Muscle of leg (tissue), 11 donors: Measurements from ENCODE around the gene FGD5. TPM values are rescaled to one million over a fixed set of nuclear protein-coding genes. Genes with fewer than 3 reads are reported as not detected.

Experiments
- DNase-seq: peaks from one replicate; pipeline ENCODE4 v3.0.0; 2013
- H3K27ac ChIP-seq: one replicate; pipeline ENCODE4 v1.5.1; 2013; ENCODE audit warnings: mild to moderate bottlenecking, low read length, control low read depth
- H3K27me3 ChIP-seq: one replicate; pipeline ENCODE4 v1.6.1; 2013; ENCODE audit warnings: low read length; ENCODE audit not compliant: control insufficient read depth, insufficient read depth
- H3K36me3 ChIP-seq: one replicate; pipeline ENCODE4 v1.6.1; 2013; ENCODE audit warnings: low read length; ENCODE audit not compliant: control insufficient read depth, insufficient read depth
- H3K4me1 ChIP-seq: one replicate; pipeline ENCODE4 v1.6.1; 2013; ENCODE audit warnings: low read length; ENCODE audit not compliant: control insufficient read depth, insufficient read depth
- H3K4me3 ChIP-seq: one replicate; pipeline ENCODE4 v1.5.1; 2013; ENCODE audit warnings: low read length, control low read depth
- H3K9me3 ChIP-seq: replicated peaks from 2 replicates; pipeline ENCODE4 v1.6.1; 2013; ENCODE audit warnings: low read depth, low read length; ENCODE audit not compliant: control insufficient read depth
- WGBS: methylation state at CpG from one replicate; pipeline ENCODE4 v1.1.5; 2013; ENCODE audit warnings: missing lambda C conversion rate; ENCODE audit not compliant: insufficient coverage; 5-methylcytosine and 5-hydroxymethylcytosine counted together
- polyA plus RNA-seq, 8 donors: library from polyadenylated mRNA; unstranded; fragments of 120-200 nt; gene quantifications; one replicate each; pipeline versions ENCODE4 v1.2.1 to v1.2.3, GENCODE V29; 2013; ENCODE audit warnings: inconsistent platforms in 1 of 8, low replicate concordance in 1 of 8; ENCODE audit not compliant: insufficient read length in 8 of 8, insufficient read depth in 1 of 8
- total RNA-seq: library from RNA; stranded (reverse); fragments of 120-200 nt; gene quantifications from one replicate; pipeline ENCODE4 v1.2.4, GENCODE V29; 2013

FGD5 gene
- total and polyA plus RNA-seq, 9 donors = 14.1 to 26.4 (median 20.0) TPM

DNA sequence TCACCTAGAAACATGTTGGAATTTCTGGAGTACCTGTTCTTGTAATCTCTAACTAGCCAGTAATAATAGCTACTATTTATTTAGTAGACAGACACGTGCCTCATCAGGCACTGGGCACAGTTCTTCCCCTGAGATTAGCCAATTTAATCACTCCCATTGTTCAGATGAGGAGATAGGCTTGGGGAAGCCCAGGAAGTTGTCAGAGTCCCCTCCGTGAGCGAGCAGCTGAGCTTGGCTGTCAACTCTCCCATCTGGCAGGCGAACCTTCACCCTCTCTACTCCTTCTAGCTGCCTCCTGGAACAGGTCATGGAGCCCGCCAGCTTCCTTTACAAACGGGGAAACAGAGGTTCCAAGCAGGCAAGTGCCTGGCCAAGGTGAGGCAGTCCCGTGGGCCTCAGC, 31.1 kb upstream of the FGD5 start:
- WGBS = 38% methylated on average over 3 of the region's 7 CpGs
- Histone ChIP-seq H3K36me3 (no peaks in the 10 kb centered on the region), H3K4me3 (no peak overlapping the region), H3K27ac (no peak overlapping the region), H3K4me1 (peaks cover 6% of the 10 kb centered on the region), H3K27me3 (peaks cover 5% of the 10 kb centered on the region), H3K9me3 (no peaks in the 10 kb centered on the region)
- no peak for DNase-seq

DNA sequence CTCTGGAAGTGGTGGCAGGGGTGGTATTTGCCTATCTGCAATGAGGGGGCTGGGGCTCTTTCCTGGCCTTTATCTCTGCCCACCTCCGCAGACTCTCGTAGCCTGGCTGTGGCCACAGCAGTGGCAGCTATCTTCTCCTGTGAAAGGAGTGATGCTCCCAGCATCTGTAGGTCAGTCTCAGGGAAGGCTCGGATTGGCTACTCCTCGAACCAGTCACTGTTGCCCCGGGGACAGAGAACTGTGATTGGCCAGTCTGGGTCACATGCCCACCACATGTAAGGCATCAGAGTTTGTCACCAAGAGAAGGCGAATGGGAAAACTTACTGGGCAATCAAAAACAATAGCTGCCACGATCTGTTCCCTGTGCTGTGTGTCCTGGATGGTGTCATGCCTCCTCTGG, 30.1 kb upstream of the FGD5 start:
- no peak overlapping the region for H3K4me3 ChIP-seq
- peaks cover 15% of the 10 kb centered on the region for H3K4me1 ChIP-seq
- H3K36me3 ChIP-seq = no peaks in the 10 kb centered on the region
- H3K9me3 ChIP-seq = no peaks in the 10 kb centered on the region
- no peak for DNase-seq
- WGBS = 96% methylated on average over 6 of the region's 7 CpGs
- peaks cover 5% of the 10 kb centered on the region for H3K27me3 ChIP-seq
- no peak overlapping the region for H3K27ac ChIP-seq

DNA sequence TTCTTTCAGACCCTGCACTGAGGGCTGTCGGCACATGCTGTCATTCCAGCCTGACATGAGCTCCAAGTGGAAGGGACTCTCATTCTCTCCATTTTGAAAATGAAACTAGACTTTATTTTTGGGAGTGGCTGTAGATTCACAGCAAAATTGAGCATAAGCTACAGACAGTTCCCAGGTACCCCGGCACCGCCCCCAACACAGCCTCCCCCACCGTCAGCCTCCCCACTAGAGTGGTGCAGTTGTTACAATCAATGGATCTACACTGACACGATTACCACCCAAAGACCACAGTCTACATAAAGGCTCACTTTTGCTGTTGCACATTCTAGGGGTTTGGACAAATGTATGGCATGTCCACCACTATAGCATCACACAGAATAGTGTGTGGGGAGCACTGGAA, 29.5 kb upstream of the FGD5 start:
- WGBS = 100% methylated on average over 2 of the region's 5 CpGs
- H3K9me3 ChIP-seq = no peaks in the 10 kb centered on the region
- no peak overlapping the region for H3K4me3 ChIP-seq
- no peak overlapping the region for H3K27ac ChIP-seq
- no peak for DNase-seq
- no peaks in the 10 kb centered on the region for H3K36me3 ChIP-seq
- peaks cover 5% of the 10 kb centered on the region for H3K27me3 ChIP-seq
- H3K4me1 ChIP-seq = peaks cover 16% of the 10 kb centered on the region

DNA sequence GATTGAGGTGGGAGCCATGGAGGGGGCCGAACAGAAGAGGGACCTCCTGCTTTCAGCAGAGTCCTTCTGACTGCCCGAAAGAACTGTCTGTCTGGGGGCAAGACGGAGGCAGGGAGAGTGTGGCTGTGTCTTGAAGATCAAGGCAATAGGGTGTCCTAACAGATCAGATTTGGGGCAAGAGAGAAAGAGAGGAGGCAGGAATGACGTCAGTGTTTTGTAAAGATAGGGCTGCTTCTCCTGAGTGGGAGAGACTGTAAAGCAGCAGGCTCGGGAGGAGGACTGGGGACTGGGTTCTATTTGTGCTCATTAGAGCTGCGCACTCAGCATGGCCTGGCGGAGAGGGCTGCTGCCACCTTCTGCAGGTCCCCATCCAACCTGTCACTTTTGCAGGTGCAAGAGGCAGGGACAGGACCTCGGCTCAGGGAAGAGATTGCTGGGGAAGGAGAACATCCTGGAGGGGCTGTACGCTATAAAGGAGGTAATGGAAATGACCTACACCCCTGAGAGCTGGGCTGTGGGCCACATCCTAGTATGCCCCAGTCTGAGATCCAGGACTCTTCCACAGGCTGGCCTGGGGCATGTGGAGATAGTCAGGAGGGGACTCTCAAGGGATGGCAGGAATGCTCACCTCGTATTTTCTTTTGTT, 29.0 kb upstream of the FGD5 start:
- Histone ChIP-seq H3K9me3 (no peaks in the 10 kb centered on the region), H3K4me3 (no peak overlapping the region), H3K4me1 (peaks cover 14% of the 10 kb centered on the region), H3K27ac (no peak overlapping the region), H3K36me3 (no peaks in the 10 kb centered on the region), H3K27me3 (peaks cover 5% of the 10 kb centered on the region)
- DNase-seq = no peak
- WGBS = 68% methylated on average over 8 of the region's 10 CpGs

DNA sequence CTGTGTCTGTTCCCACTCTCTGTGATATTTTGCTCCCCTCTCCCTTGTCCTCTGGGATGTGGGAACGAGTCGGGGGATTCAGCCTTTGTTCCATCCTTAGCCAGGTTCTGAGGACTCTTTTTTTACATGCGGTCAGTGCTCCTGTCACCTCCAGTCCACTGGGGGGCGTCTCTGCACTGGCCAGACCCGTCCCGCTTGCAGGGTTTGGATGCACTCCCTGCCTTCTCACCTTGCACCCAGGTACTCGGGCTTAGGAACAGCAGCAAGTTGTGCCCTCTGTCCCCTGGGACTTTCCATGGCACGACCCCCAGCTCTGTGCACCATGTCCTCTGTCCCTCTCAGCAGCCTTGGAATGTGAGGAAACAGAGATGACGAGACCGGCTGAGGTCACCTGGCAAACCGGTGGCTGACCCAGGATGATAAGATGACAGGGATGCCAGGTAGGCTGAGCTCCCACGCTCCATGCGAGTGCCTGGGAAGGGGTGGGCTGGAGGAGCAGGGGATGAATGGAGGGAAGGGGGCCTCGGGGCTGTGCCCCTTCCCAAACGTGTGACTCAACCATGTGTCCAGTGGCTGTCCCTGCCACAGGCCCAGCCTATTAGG, 27.3 kb upstream of the FGD5 start:
- no peak overlapping the region for H3K27ac ChIP-seq

DNA sequence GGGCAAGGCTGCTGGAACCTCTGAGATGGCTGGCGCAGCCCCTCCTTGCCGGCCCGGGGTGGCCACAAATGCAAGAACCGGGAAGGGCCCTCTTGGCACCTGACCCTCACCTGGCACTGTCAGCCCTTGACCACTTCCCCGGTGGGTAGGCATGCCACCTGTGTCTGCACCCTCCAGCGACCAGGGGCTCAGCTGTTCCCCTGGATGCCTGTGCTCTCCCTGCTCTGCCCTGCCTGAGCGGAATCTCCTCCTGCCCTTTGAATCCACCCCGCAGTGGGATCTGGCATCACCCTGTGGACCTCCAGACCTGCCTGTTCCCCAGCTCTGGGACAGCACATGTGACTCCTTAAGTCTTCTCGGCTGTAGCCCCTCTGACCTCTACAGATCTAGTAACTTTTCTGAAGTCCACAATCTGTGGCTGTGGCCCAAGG, 26.1 kb upstream of the FGD5 start:
- no peak for DNase-seq
- Histone ChIP-seq H3K27ac (no peak overlapping the region), H3K36me3 (no peaks in the 10 kb centered on the region), H3K9me3 (no peaks in the 10 kb centered on the region), H3K4me3 (no peak overlapping the region), H3K27me3 (peaks cover 6% of the 10 kb centered on the region), H3K4me1 (peaks cover 14% of the 10 kb centered on the region)
- 83% methylated on average over 8 of the region's 9 CpGs for WGBS

More for the DNA sequence above, 27.3 kb upstream of the FGD5 start:
- Histone ChIP-seq H3K9me3 (no peaks in the 10 kb centered on the region), H3K4me3 (no peak overlapping the region), H3K4me1 (peaks cover 14% of the 10 kb centered on the region), H3K27me3 (peaks cover 5% of the 10 kb centered on the region), H3K36me3 (no peaks in the 10 kb centered on the region)
- peak; percentile 74 for DNase-seq
- 24% methylated on average over 12 of the region's 15 CpGs for WGBS

DNA sequence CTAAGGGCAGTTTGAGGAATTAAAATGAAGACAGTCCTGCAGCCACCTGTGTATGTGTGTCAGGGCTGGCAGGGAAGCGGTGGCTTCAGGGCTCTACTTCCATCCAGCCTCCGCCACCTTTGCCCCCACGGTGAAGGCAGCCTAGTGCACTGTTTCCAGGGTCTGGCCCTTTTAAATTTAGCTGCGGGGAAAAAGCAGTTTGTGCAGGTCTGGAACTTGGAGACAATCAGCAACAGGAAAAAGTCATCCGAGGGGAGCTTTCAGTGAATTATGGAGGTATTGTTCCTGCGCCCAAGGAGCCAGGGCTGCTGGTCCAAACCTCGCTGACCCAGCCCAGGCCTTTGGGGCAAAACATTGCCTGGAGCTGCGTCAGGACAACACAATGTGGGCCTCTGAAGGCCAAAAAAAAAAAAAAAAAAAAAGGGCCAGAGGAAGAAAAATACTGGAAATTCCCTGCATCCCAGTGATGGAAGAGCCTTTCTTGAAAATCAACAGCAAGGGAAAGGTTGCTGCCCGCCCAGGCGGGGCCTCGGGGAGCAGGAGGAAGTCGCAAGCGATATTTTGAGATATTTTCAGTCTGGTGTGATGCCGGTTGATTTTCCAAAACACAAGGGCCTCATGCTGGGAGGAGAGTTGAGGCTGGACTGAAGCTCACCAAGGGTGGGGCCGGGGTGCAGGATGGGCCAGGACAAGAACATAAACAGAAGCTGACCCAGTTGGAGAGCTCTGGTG, 25.5 kb upstream of the FGD5 start:
- peak; percentile 87 for DNase-seq
- Histone ChIP-seq H3K4me3 (no peak overlapping the region), H3K4me1 (peaks cover 14% of the 10 kb centered on the region), H3K27me3 (peaks cover 8% of the 10 kb centered on the region), H3K27ac (peak overlapping the region; percentile 65), H3K9me3 (no peaks in the 10 kb centered on the region), H3K36me3 (no peaks in the 10 kb centered on the region)
- WGBS = 38% methylated on average over 12 of the region's 15 CpGs

DNA sequence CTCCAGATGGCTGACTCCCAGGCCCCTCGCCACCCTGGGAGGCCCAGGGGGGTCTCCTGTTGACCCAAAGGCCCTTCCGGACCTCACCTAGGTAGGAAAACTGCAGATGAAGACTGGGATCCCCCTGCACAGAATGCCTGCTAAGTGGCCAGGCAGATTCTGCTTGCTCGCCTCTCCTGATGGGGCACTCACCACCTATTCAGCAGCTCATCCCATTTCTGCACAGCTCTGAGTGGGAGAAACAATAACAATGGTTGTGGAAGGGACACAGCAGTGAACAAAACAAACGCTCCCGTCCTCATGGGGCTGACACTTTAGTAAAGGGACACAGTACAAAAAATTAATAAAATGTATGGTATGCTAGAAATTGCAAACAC, 24.9 kb upstream of the FGD5 start:
- Histone ChIP-seq H3K4me3 (no peak overlapping the region), H3K4me1 (peaks cover 14% of the 10 kb centered on the region), H3K27ac (peak overlapping the region; percentile 65), H3K36me3 (no peaks in the 10 kb centered on the region), H3K27me3 (peaks cover 9% of the 10 kb centered on the region), H3K9me3 (no peaks in the 10 kb centered on the region)
- 67% methylated on average over 2 of the region's 5 CpGs for WGBS
- no peak for DNase-seq

DNA sequence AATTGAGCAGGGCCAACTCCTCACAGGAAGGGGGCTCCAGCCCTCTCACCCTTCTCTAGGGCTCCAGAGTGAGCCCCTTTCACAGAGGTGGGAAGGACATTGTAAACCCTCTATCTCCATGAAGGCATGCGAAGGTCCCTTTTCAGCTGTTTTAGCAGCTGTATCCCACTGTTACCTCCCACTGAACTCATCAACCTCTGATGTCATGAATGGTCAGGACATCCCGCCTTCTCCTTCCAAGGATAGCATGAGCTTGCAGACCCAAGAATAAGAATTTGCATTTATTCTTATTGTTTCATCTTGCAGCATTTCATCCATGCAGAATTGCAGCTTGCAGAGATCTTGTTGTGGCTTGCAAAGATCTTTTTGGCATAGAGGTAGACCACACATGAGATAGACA, 24.3 kb upstream of the FGD5 start:
- no peak for DNase-seq
- no peaks in the 10 kb centered on the region for H3K9me3 ChIP-seq
- no peak overlapping the region for H3K4me3 ChIP-seq
- no CpG with 5 or more reads among the region's 2 CpGs for WGBS
- no peaks in the 10 kb centered on the region for H3K36me3 ChIP-seq
- peaks cover 9% of the 10 kb centered on the region for H3K27me3 ChIP-seq
- peaks cover 14% of the 10 kb centered on the region for H3K4me1 ChIP-seq
- H3K27ac ChIP-seq = no peak overlapping the region

DNA sequence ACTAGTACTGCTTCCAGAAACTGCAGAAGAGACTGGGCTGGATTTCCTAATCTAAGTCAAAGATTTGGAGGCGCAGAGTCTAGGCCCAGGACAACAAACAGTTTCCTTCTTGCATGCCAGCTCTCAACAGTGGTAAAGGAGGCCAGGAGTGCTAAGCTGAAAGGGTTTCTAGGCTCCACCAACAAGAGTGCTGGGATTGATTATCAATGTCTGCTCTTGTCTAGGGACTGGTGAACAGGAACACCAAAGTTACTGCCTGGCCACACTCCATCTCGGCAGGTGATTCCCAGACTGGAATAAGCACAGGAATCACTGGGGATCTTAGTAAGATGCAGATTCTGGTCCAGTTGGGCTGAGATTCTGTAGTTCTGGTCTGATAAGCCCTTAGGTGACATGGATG, 22.8 kb upstream of the FGD5 start:
- H3K36me3 ChIP-seq = no peaks in the 10 kb centered on the region
- no peaks in the 10 kb centered on the region for H3K9me3 ChIP-seq
- peaks cover 6% of the 10 kb centered on the region for H3K27me3 ChIP-seq
- DNase-seq = no peak
- 61% methylated on average over 2 of the region's 2 CpGs for WGBS
- no peak overlapping the region for H3K4me3 ChIP-seq
- H3K4me1 ChIP-seq = peaks cover 14% of the 10 kb centered on the region
- H3K27ac ChIP-seq = no peak overlapping the region
